Measurements from ENCODE around the gene LRRC7. TPM values are rescaled to one million over a fixed set of nuclear protein-coding genes. Genes with fewer than 3 reads are reported as not detected.

Gene LRRC7
- total RNA-seq, 3 donors from 2014 or later (not counting 1 experiment from before 2014, with no cell fraction given): not detected

DNA sequence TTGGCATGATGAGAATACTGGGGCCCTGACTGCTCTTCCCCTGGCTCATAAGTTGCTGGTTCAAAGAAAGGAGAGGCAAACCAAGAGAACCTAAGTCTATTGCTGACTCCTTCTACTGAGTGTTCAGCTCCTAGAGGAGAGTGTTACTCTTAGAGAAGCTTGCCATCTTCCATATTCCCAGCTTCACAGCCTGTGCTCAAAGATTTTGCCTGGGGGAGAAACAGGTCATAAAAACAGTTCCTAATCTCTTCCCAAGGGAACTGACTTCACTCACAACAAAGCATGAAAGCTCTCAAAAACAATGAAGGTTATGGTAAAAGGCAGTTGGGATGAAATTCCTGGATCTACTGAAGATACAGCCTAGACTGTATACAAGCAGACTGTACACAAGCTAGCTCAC is 600.6 kb downstream of the LRRC7 start:
- Mint-ChIP-seq H3K27me3 (ENCODE audit: low read depth in 2 of 2) (no peaks in the 10 kb centered on the region), H3K4me3 (no peak overlapping the region), H3K27ac (no peak overlapping the region), H3K4me1 (no peaks in the 10 kb centered on the region), H3K36me3 (peaks cover 3% of the 10 kb centered on the region), H3K9me3 (no peaks in the 10 kb centered on the region)
- Histone ChIP-seq H3K9me3 (ENCODE audit: control insufficient read depth, insufficient read depth, low read length) (no peaks in the 10 kb centered on the region), H3K4me1 (ENCODE audit: control insufficient read depth, insufficient read depth, low read length) (no peaks in the 10 kb centered on the region), H3K27me3 (ENCODE audit: control insufficient read depth, insufficient read depth, low read length) (no peaks in the 10 kb centered on the region), H3K27ac (ENCODE audit: low read length) (no peak overlapping the region), H3K4me3 (ENCODE audit: low read length) (no peak overlapping the region), H3K36me3 (ENCODE audit: control insufficient read depth, insufficient read depth, low read length) (peaks cover 12% of the 10 kb centered on the region)
- TF ChIP-seq, protein P1, sequence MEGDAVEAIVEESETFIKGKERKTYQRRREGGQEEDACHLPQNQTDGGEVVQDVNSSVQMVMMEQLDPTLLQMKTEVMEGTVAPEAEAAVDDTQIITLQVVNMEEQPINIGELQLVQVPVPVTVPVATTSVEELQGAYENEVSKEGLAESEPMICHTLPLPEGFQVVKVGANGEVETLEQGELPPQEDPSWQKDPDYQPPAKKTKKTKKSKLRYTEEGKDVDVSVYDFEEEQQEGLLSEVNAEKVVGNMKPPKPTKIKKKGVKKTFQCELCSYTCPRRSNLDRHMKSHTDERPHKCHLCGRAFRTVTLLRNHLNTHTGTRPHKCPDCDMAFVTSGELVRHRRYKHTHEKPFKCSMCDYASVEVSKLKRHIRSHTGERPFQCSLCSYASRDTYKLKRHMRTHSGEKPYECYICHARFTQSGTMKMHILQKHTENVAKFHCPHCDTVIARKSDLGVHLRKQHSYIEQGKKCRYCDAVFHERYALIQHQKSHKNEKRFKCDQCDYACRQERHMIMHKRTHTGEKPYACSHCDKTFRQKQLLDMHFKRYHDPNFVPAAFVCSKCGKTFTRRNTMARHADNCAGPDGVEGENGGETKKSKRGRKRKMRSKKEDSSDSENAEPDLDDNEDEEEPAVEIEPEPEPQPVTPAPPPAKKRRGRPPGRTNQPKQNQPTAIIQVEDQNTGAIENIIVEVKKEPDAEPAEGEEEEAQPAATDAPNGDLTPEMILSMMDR (IDR thresholded peaks at IDR 0.05): no peak
- intact Hi-C loops (cut with micrococcal nuclease): no loop called here
- DNase-seq (no peak), ATAC-seq (no peak)

GRCh38 chr1:70169018-70169839 is 601.5 kb downstream of the LRRC7 start:
- no peaks in the 10 kb centered on the region for H3K27me3 ChIP-seq (ENCODE audit: control insufficient read depth, insufficient read depth, low read length)
- H3K4me1 ChIP-seq (ENCODE audit: control insufficient read depth, insufficient read depth, low read length): no peaks in the 10 kb centered on the region
- no peak overlapping the region for H3K4me3 Mint-ChIP-seq
- 94% methylated on average over 3 of the region's 5 CpGs for WGBS (ENCODE audit: insufficient coverage)
- TF ChIP-seq, protein P1 (IDR thresholded peaks at IDR 0.05): no peak
- peaks cover 7% of the 10 kb centered on the region for H3K36me3 Mint-ChIP-seq
- H3K27ac ChIP-seq (ENCODE audit: low read length): no peak overlapping the region
- H3K27me3 Mint-ChIP-seq (ENCODE audit: low read depth in 2 of 2): no peaks in the 10 kb centered on the region
- no peak for DNase-seq
- no peaks in the 10 kb centered on the region for H3K9me3 ChIP-seq (ENCODE audit: control insufficient read depth, insufficient read depth, low read length)
- intact Hi-C loops (cut with micrococcal nuclease): no loop called here
- no peak overlapping the region for H3K4me3 ChIP-seq (ENCODE audit: low read length)
- H3K27ac Mint-ChIP-seq: no peak overlapping the region
- H3K9me3 Mint-ChIP-seq: no peaks in the 10 kb centered on the region
- peaks cover 12% of the 10 kb centered on the region for H3K36me3 ChIP-seq (ENCODE audit: control insufficient read depth, insufficient read depth, low read length)
- H3K4me1 Mint-ChIP-seq: no peaks in the 10 kb centered on the region
- ATAC-seq: no peak

DNA sequence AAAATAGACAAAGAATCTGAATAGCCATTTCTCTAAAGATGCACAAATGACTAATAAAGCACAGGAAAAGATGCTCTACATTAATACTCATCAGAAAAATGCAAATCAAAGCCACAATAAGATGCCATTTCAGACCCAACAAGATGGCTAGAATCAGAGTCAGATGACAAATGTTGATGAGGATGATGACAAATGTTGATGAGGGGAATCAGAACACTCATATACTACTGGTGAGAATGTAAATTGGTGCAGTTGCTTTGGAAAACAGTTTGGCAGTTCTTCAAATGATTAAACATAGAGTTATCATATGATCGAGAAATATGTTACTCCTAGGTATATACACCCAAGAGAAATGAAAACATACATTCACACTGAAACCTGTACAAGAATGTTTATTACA is 603.8 kb downstream of the LRRC7 start:
- no peaks in the 10 kb centered on the region for H3K4me1 ChIP-seq (ENCODE audit: control insufficient read depth, insufficient read depth, low read length)
- intact Hi-C loops (cut with micrococcal nuclease): no loop called here
- H3K27me3 ChIP-seq (ENCODE audit: control insufficient read depth, insufficient read depth, low read length): no peaks in the 10 kb centered on the region
- TF ChIP-seq, protein P1 (IDR thresholded peaks at IDR 0.05): no peak
- H3K27ac ChIP-seq (ENCODE audit: low read length): no peak overlapping the region
- H3K4me1 Mint-ChIP-seq: no peaks in the 10 kb centered on the region
- no peak overlapping the region for H3K4me3 ChIP-seq (ENCODE audit: low read length)
- no peaks in the 10 kb centered on the region for H3K9me3 ChIP-seq (ENCODE audit: control insufficient read depth, insufficient read depth, low read length)
- peaks cover 14% of the 10 kb centered on the region for H3K36me3 ChIP-seq (ENCODE audit: control insufficient read depth, insufficient read depth, low read length)
- DNase-seq (no peak), ATAC-seq (no peak)
- no peak overlapping the region for H3K4me3 Mint-ChIP-seq
- no peak overlapping the region for H3K27ac Mint-ChIP-seq
- H3K9me3 Mint-ChIP-seq: no peaks in the 10 kb centered on the region
- no peaks in the 10 kb centered on the region for H3K27me3 Mint-ChIP-seq (ENCODE audit: low read depth in 2 of 2)
- WGBS (ENCODE audit: insufficient coverage): 100% methylated on average over 1 of the region's 1 CpG
- H3K36me3 Mint-ChIP-seq: peaks cover 7% of the 10 kb centered on the region

Measured in natural killer cell (primary cell).